SIG-M5 treated with dmso at 0.1 percent for 504 hours (cell line): ENCODE results near the gene BMP6.

Source experiments
- DNase-seq: peaks from one replicate; lab custom pipeline; 2025; ENCODE audit not compliant: unreplicated experiment; lab: John Stamatoyannopoulos, UW

The BMP6 gene

GRCh38 chr6:7919871-7920270 lies 194.0 kb downstream of the BMP6 start:
- no peak for DNase-seq

GRCh38 chr6:7920425-7920824 lies 194.5 kb downstream of the BMP6 start:
- DNase-seq, result no peak

- DNase-seq, result no peak
These were observed 195.1 kb downstream of the BMP6 start for GRCh38 chr6:7921046-7921445.

GRCh38 chr6:7921632-7922092 lies 195.8 kb downstream of the BMP6 start:
- no peak for DNase-seq

- DNase-seq, result no peak
These were observed 196.7 kb downstream of the BMP6 start for GRCh38 chr6:7922596-7922995.

GRCh38 chr6:7924867-7925266 lies 199.0 kb downstream of the BMP6 start:
- no peak for DNase-seq
